K562 (cell line): Measurements from ENCODE around the gene RSBN1L. TPM values are rescaled to one million over a fixed set of nuclear protein-coding genes. Genes with fewer than 3 reads are reported as not detected.

Experiments used
- ARID4B ChIP-seq: sonication (generic); formaldehyde crosslinking; IDR thresholded peaks from 2 replicates; pipeline ENCODE4 v1.8.0; 2022; ENCODE audit warnings: mild to moderate bottlenecking, missing genetic modification reagents
- CBFB ChIP-seq: sonication (generic); formaldehyde crosslinking; IDR thresholded peaks from 2 replicates; pipeline ENCODE4 v1.4.0; 2020; ENCODE audit warnings: mild to moderate bottlenecking, missing genetic modification reagents
- CREBBP ChIP-seq: IDR thresholded peaks from one replicate; pipeline ENCODE4 v1.6.1; 2012; ENCODE audit warnings: low read depth, mild to moderate bottlenecking, control low read depth, inconsistent platforms, low read length
- FOSL1 ChIP-seq: fragments of 200-800 bp; sonication (Bioruptor generic); conservative IDR thresholded peaks from 2 replicates; pipeline ENCODE4 v1.6.1; 2016; ENCODE audit warnings: missing genetic modification characterization, missing compliant biosample characterization
- HDGF ChIP-seq: fragments of 450-650 bp; IDR thresholded peaks from 2 replicates; pipeline ENCODE4 v1.6.1; 2016
- HNRNPL ChIP-seq: fragments of 200-400 bp; formaldehyde crosslinking; IDR thresholded peaks from 2 replicates; pipeline ENCODE4 v1.6.1; 2017; ENCODE audit warnings: low read depth, mild to moderate bottlenecking, low read length
- MBD1 ChIP-seq: fragments of 250-450 bp; sonication (Bioruptor Pico); IDR thresholded peaks from 2 replicates; pipeline ENCODE4 v1.8.0; 2022; ENCODE audit warnings: inconsistent platforms
- MBD2 ChIP-seq: sonication (generic); IDR thresholded peaks from 2 replicates; pipeline ENCODE4 v1.6.1; 2016; ENCODE audit warnings: low read depth, borderline replicate concordance
- MTA2 ChIP-seq: fragments of 450-650 bp; IDR thresholded peaks from 2 replicates; pipeline ENCODE4 v1.6.1; 2016; ENCODE audit warnings: low read depth
- PHB2 ChIP-seq: fragments of 450-650 bp; IDR thresholded peaks from 2 replicates; pipeline ENCODE4 v1.6.1; 2017; ENCODE audit warnings: low read depth
- POLR2H ChIP-seq: IDR thresholded peaks from 2 replicates; pipeline ENCODE4 v1.6.1; 2016; ENCODE audit warnings: missing genetic modification characterization, low read depth, mild to moderate bottlenecking, control low read depth, missing compliant biosample characterization, moderate library complexity
- SRF ChIP-seq, 2 experiments: fragments of 250-450, 450-650 bp in 1 of 2; sonication (Bioruptor Pico) in 1 of 2; sonication (generic) in 1 of 2; formaldehyde crosslinking; IDR thresholded peaks; 2 replicates each; pipeline versions ENCODE4 v1.5.0 to v1.5.1; 2020 to 2022; ENCODE audit warnings: mild to moderate bottlenecking in 1 of 2, missing genetic modification reagents in 1 of 2
- TOE1 ChIP-seq, 2 experiments: fragments of 450-650 bp in 1 of 2; sonication (generic) in 1 of 2; formaldehyde crosslinking in 1 of 2; IDR thresholded peaks; 2 replicates each; pipeline versions ENCODE4 v1.7.1 to v1.8.0; 2016 to 2022; ENCODE audit warnings: borderline replicate concordance in 2 of 2, mild to moderate bottlenecking in 2 of 2, antibody characterized with exemption in 1 of 2, inconsistent platforms in 1 of 2, low read depth in 1 of 2, missing genetic modification reagents in 1 of 2, moderate library complexity in 1 of 2
- ZEB2 ChIP-seq: fragments of 450-650 bp; IDR thresholded peaks from 2 replicates; pipeline ENCODE4 v1.6.1; 2016
- ZNF253 ChIP-seq: fragments of 250-450 bp; sonication (Bioruptor Pico); conservative IDR thresholded peaks from 2 replicates; pipeline ENCODE4 v1.6.1; 2021; ENCODE audit warnings: mild to moderate bottlenecking
- ZNF280A ChIP-seq: fragments of 450-650 bp; IDR thresholded peaks from 2 replicates; pipeline ENCODE4 v1.6.1; 2018; ENCODE audit warnings: mild to moderate bottlenecking, low read depth; ENCODE audit not compliant: partially characterized antibody
- ZNF444 ChIP-seq: fragments of 250-450 bp; sonication (Bioruptor Pico); IDR thresholded peaks from 2 replicates; pipeline ENCODE4 v1.4.0; 2020; ENCODE audit warnings: mild to moderate bottlenecking, moderate library complexity
- ZNF561 ChIP-seq: fragments of 450-650 bp; formaldehyde crosslinking; conservative IDR thresholded peaks from 2 replicates; pipeline ENCODE4 v1.4.0; 2020; ENCODE audit warnings: mild to moderate bottlenecking, moderate library complexity
- ZNF764 ChIP-seq: fragments of 250-450 bp; sonication (Bioruptor Pico); IDR thresholded peaks from 2 replicates; pipeline ENCODE4 v1.4.0; 2020; ENCODE audit warnings: low read depth, mild to moderate bottlenecking, moderate library complexity
- polyA plus RNA-seq, 8 experiments: library from polyadenylated mRNA; depleted of rRNA in 4 of 8; stranded (reverse) in 5 of 8; unstranded in 3 of 8; fragments of >200 nt; fragmentation: Nextera tagmentation in 2 of 8; fragmentation: Illumina TruSeq in 1 of 8; extraction: Ambion mirVana in 2 of 8; extraction: Trizol in 1 of 8; gene quantifications; 2 replicates each; pipeline versions ENCODE4 v1.2.1 to v1.2.3, GENCODE V29; 2011 to 2014; ENCODE audit warnings: inconsistent platforms in 1 of 8, missing spikeins in 1 of 8
- total RNA-seq, 7 experiments: library from RNA; depleted of rRNA in 6 of 7; stranded (reverse); fragments of >200 nt in 6 of 7; fragmentation: Illumina TruSeq in 2 of 7; extraction: Trizol in 2 of 7; gene quantifications; 2 replicates each; pipeline versions ENCODE4 v1.2.1 to v1.2.3, GENCODE V29; 2011 to 2021; ENCODE audit warnings: low replicate concordance in 1 of 7

The RSBN1L gene
- total and polyA plus RNA-seq, 9 of the 15 experiments (the other 6 are each of a cell fraction or from before 2014, with no cell fraction given), result 6.2 to 35.2 (median 20.1) TPM

GRCh38 chr7:77696643-77697534 is 630 bp downstream of the RSBN1L start (continued):
- TF ChIP-seq ZNF253 (CRISPR knock-in tag) (no peak), SRF (CRISPR knock-in tag; IDR thresholded peaks at IDR 0.05) (no peak), PHB2 (no peak), HDGF (no peak), ARID4B (peak; percentile 42), HNRNPL (no peak), CREBBP (no peak), ZNF280A (no peak), ZNF561 (CRISPR knock-in tag) (no peak), CBFB (CRISPR knock-in tag) (no peak), FOSL1 (tag) (no peak), ZEB2 (no peak), TOE1 (IDR thresholded peaks at IDR 0.05; ENCODE audit: borderline replicate concordance) (no peak), TOE1 (CRISPR knock-in tag; IDR thresholded peaks at IDR 0.05; ENCODE audit: borderline replicate concordance, low read depth) (no peak), POLR2H (no peak), MBD1 (CRISPR knock-in tag) (no peak), MTA2 (no peak), ZNF444 (no peak), MBD2 (no peak), ZNF764 (no peak)
